HG03354 (cell line): ENCODE data around the gene KDM4F.

Source experiments
- ATAC-seq: cut with Tn5 transposase; IDR thresholded peaks from one replicate; pipeline ENCODE4 v1.9.1; 2021; ENCODE audit warnings: mild to moderate bottlenecking; ENCODE audit not compliant: unreplicated experiment, poor library complexity, severe bottlenecking

The KDM4F gene

GRCh38 chr11:95088946-95089619 lies 39.9 kb downstream of the KDM4F start:
- ATAC-seq, result peak; percentile 59

- peak; percentile 89 for ATAC-seq
Observed at GRCh38 chr11:95089620-95090542, 40.7 kb downstream of the KDM4F start, which contains the start of gene ENDOD1. ENDOD1 (plus strand) TSS chr11:95089846; CDS start chr11:95089928, 82 bp downstream.

DNA sequence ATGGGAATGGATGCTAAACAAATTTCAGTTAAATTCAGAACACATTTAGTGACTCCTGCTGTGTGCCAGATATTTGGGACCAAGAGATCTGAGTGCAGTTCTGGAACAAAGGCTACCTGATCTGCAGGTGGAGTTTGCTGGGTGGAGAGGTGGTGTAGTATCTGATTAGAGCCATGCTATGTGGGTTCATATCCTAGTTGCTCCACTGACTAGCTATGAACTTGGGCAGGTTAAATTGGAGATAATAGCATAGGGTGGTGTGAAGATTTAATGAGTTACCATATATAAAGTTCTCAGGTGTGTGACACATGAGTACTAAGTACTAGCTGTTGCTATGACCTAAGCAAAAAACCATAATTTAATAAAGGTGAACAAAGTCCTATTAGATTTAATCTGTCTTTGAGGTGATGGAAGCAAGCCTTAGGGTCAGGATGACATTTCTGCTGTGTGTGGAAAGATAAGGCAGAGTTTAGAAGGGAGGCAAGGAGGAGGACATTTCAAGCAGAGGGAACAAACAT lies 42.5 kb downstream of the KDM4F start:
- no peak for ATAC-seq

GRCh38 chr11:95092549-95093324 lies 43.5 kb downstream of the KDM4F start:
- ATAC-seq, result no peak

- ATAC-seq, result no peak
Observed at GRCh38 chr11:95093548-95093947, 44.3 kb downstream of the KDM4F start.

- peak; percentile 89 for ATAC-seq
Observed at GRCh38 chr11:95095858-95096587, 46.8 kb downstream of the KDM4F start.

GRCh38 chr11:95097209-95097608 lies 48.0 kb downstream of the KDM4F start:
- ATAC-seq, result no peak

DNA sequence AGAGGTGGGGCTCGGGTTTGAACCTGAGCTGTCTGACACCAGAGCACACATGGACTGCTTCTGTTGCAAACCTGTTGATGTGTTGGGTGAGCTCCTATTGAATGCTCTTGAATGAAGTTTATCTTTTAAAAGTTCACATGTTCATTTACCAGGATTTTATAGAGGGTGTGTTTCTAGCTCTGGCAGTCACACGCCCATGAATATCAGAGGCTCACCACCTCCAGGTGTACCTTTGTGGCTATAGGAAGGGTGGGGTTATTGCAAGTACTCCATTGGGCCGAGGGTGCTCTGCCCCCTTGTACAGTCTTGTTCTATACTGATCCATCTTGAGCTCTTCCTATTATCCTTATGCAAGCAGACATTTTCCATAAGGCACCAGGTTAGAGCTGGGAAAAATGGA lies 49.6 kb downstream of the KDM4F start:
- ATAC-seq, result no peak

GRCh38 chr11:95100191-95100648 lies 51.0 kb downstream of the KDM4F start:
- ATAC-seq, result no peak
